SK-N-MC (cell line): ENCODE data around the gene IGFALS.

Experiments
- DNase-seq: peaks from one replicate; pipeline ENCODE4 v3.0.0-alpha.2; 2011; ENCODE audit warnings: low read depth, low spot score
- H3K27ac ChIP-seq: fragments of 200-600 bp; sonication (generic); 2 replicates; pipeline ENCODE4 v1.5.1; 2016; ENCODE audit warnings: mixed run types
- H3K36me3 ChIP-seq: fragments of 200-600 bp; sonication (generic); 2 replicates; pipeline ENCODE4 v1.6.1; 2017; ENCODE audit warnings: antibody characterized with exemption, low read length, mixed read lengths; ENCODE audit not compliant: insufficient read depth
- H3K4me3 ChIP-seq: fragments of 200-600 bp; sonication (generic); 2 replicates; pipeline ENCODE4 v1.5.1; 2016
- H3K9ac ChIP-seq: fragments of 200-600 bp; sonication (generic); 2 replicates; pipeline ENCODE4 v1.8.0; 2017; ENCODE audit warnings: mixed run types, mixed read lengths; ENCODE audit not compliant: insufficient read length
- H3K9me3 ChIP-seq: fragments of 200-600 bp; sonication (generic); 2 replicates; pipeline ENCODE4 v1.6.1; 2017; ENCODE audit warnings: low read depth, mild to moderate bottlenecking, antibody characterized with exemption, low read length, moderate library complexity, mixed read lengths
- EZH2 ChIP-seq: fragments of 200-600 bp; sonication (generic); IDR thresholded peaks from one replicate; pipeline ENCODE4 v1.6.1; 2017; ENCODE audit warnings: antibody characterized with exemption
- FOXP2 ChIP-seq: optimal IDR thresholded peaks from 2 replicates; pipeline ENCODE3; 2011; ENCODE audit warnings: mild to moderate bottlenecking, moderate library complexity; ENCODE audit not compliant: insufficient read depth; ENCODE audit errors: extremely low read length, control extremely low read depth
- POLR2AphosphoS5 ChIP-seq: IDR thresholded peaks from 2 replicates; pipeline ENCODE4 v1.6.1; 2012; ENCODE audit warnings: mild to moderate bottlenecking, low read depth, low read length, borderline replicate concordance

Gene IGFALS

GRCh38 chr16:1818873-1819525 lies 25.5 kb upstream of the IGFALS start:
- no peak for DNase-seq
- no peak for TF ChIP-seq POLR2AphosphoS5
- no peak for TF ChIP-seq FOXP2
- TF ChIP-seq EZH2 = no peak
- H3K9me3 ChIP-seq = no peaks in the 10 kb centered on the region
- H3K4me3 ChIP-seq = no peak overlapping the region
- H3K36me3 ChIP-seq = no peaks in the 10 kb centered on the region
- H3K27ac ChIP-seq = no peak overlapping the region
- H3K9ac ChIP-seq = no peak overlapping the region

- TF ChIP-seq FOXP2 (no peak), EZH2 (no peak)
- H3K27ac ChIP-seq = no peak overlapping the region
- DNase-seq = no peak
- H3K4me3 ChIP-seq = no peak overlapping the region
- no peak overlapping the region for H3K9ac ChIP-seq
- no peaks in the 10 kb centered on the region for H3K9me3 ChIP-seq
- no peaks in the 10 kb centered on the region for H3K36me3 ChIP-seq
Observed at GRCh38 chr16:1818204-1818872, 24.8 kb upstream of the IGFALS start.

- Histone ChIP-seq H3K4me3 (no peak overlapping the region), H3K9me3 (no peaks in the 10 kb centered on the region), H3K27ac (no peak overlapping the region), H3K9ac (no peak overlapping the region), H3K36me3 (no peaks in the 10 kb centered on the region)
- TF ChIP-seq POLR2AphosphoS5 (no peak), EZH2 (no peak), FOXP2 (no peak)
- DNase-seq = no peak
Observed at GRCh38 chr16:1817716-1818115, 24.2 kb upstream of the IGFALS start.

GRCh38 chr16:1817276-1817589 lies 23.7 kb upstream of the IGFALS start:
- Histone ChIP-seq H3K36me3 (no peaks in the 10 kb centered on the region), H3K27ac (no peak overlapping the region), H3K9ac (no peak overlapping the region), H3K4me3 (no peak overlapping the region), H3K9me3 (no peaks in the 10 kb centered on the region)
- DNase-seq = no peak
- TF ChIP-seq FOXP2 = no peak
- no peak for TF ChIP-seq POLR2AphosphoS5
- TF ChIP-seq EZH2 = no peak

GRCh38 chr16:1816396-1817275 lies 23.1 kb upstream of the IGFALS start:
- TF ChIP-seq FOXP2 (no peak), EZH2 (no peak), POLR2AphosphoS5 (no peak)
- no peaks in the 10 kb centered on the region for H3K9me3 ChIP-seq
- H3K36me3 ChIP-seq = no peaks in the 10 kb centered on the region
- no peak overlapping the region for H3K9ac ChIP-seq
- no peak for DNase-seq
- no peak overlapping the region for H3K4me3 ChIP-seq
- H3K27ac ChIP-seq = no peak overlapping the region

GRCh38 chr16:1815461-1815860 lies 22.0 kb upstream of the IGFALS start:
- TF ChIP-seq EZH2 = no peak
- no peak for TF ChIP-seq POLR2AphosphoS5
- TF ChIP-seq FOXP2 = no peak
- DNase-seq = no peak
- Histone ChIP-seq H3K27ac (no peak overlapping the region), H3K9ac (no peak overlapping the region), H3K4me3 (no peak overlapping the region), H3K9me3 (no peaks in the 10 kb centered on the region), H3K36me3 (no peaks in the 10 kb centered on the region)

- Histone ChIP-seq H3K36me3 (no peaks in the 10 kb centered on the region), H3K9me3 (no peaks in the 10 kb centered on the region), H3K4me3 (no peak overlapping the region), H3K9ac (no peak overlapping the region), H3K27ac (no peak overlapping the region)
- no peak for TF ChIP-seq FOXP2
- DNase-seq = no peak
Observed at GRCh38 chr16:1812732-1813163, 19.2 kb upstream of the IGFALS start.

GRCh38 chr16:1810536-1810935 lies 17.0 kb upstream of the IGFALS start:
- H3K9ac ChIP-seq = no peak overlapping the region
- no peak for TF ChIP-seq POLR2AphosphoS5
- TF ChIP-seq FOXP2 = no peak
- TF ChIP-seq EZH2 = no peak
- no peaks in the 10 kb centered on the region for H3K36me3 ChIP-seq

More at GRCh38 chr16:1810536-1810935, 17.0 kb upstream of the IGFALS start:
- no peaks in the 10 kb centered on the region for H3K9me3 ChIP-seq
- H3K4me3 ChIP-seq = no peak overlapping the region
- H3K27ac ChIP-seq = no peak overlapping the region
- no peak for DNase-seq
